Measurements from ENCODE around the gene ZDHHC13.
"Not testable (repeated sequence)": the region's sequence is repeated elsewhere in the genome, so short reads cannot be mapped to it uniquely, and the experiment has no call there.

ZDHHC13 gene

DNA sequence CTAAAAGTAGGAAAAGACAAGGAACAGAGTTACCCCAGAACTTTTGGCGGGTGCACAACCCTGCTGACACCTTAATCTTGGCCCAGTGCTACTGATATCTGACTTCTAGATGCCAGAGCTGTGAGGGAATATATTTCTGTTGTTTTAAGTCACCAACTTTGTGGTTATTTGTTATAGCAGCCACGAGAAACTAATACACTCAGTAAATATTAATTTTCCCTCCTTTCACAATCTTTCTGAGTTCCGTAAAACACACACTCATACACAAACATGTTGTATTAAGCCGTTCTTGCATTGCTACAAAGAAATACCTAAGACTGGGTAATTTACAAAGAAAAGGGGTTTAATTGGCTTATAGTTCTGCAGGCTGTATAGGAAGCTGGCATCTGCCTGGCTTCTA lies 16.1 kb upstream of the ZDHHC13 start:
- no peak for DNase-seq

DNA sequence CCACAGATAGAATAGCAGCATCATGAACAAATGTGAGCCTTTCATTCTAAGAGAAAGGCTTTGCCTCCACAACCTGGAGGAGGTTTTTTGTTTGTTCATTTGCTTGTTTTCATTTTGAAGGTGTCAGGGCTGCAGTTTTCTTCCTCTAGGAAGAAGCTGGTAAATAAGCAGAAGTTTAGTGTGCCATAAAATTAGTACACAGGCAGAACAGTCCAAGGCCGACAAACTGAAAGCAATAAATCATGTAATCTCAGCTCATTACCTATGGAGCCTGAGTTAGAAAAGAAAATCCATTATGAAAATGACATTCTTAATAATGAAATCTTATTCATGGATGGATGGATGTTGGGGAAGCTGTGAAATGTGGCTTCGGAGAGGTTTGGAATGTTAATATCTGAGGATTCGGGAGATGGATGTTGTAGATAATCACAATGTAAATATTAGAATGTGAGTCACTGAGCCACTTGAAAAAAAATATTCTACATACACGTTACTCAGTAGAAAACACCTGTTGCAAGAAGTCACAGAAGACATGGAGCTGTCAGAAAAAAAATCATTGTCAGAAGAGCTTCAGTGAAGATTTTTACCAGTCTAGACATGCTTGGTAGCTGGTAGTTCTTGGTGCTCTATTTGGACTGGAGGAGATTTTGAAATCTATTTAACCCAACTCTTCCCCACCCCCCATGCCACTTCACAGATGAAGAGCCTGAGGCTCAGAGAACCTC lies 15.0 kb upstream of the ZDHHC13 start:
- no peak for DNase-seq

DNA sequence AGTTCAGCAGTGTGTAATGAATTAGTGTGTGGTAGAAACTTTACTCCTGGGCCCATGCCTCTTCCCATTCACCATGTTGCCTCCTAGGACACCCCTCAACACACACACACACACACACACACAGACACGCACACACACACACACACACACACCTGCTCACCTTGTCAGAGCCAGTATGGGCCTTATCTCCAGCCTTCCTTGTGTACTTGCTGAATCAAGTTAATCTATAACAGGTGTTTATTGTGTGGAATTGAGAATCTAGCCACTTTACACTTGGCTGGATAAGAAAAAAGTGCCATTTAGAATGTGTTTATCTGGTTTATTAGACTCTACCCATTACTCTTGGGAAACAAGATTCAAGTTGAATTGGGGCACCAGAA lies 14.5 kb upstream of the ZDHHC13 start:
- DNase-seq, result no peak

DNA sequence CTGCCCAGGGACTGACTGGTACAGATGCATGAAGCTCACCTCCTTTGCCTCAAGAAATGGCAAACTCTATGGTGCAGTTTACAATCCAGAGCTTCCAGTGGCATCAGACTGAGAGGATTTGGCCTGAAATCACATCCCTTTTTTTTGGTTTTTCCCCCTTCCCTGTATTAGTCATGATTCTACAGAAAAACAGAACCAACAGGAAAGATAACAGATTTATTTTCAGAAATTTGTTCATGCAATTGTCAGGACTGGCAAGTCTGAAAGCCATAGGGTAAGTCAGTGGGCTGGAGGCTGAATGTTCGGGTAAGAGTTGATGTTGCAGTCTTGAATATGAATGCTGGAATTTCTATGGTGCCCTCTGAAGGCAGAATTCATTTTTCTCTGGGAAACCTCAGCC lies 12.0 kb upstream of the ZDHHC13 start:
- DNase-seq, result no peak

DNA sequence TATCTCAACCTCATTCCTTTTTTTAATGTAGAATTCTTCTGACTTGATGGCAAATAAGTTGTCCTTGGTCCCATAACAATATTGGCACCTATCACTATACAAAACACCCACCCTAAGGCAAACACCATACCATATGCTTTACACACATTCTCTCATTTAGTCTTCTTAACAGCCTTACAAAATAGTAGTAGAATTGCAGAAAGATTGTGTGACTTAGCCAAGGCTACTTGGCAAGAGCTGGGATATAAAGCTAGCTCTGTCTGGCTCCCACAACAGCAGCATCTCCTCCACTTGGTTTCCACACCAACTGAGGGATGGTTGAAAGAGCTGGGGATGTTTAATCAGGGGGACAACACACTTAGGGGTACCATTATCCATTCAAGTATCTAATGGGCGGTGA lies 9.8 kb upstream of the ZDHHC13 start:
- no peak for DNase-seq

DNA sequence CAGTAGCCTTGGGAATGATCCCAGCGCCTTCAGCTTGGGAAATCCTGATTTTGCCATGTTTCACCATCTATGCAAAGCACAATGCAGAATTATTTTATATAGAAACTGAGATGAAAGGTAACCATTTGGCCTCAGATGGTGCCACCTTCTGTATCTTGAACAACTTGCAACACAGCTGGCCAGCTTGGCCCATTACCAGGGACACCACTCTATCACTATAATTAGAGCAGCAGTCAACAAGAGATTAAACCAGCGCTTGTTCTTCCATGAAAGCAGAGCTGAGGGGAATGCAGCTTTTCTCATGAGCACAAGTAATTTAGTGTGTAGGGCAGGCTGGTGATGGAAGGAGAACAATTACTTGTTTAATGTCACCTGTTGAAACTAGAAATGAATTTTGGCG lies 6.7 kb upstream of the ZDHHC13 start:
- no peak for DNase-seq

DNA sequence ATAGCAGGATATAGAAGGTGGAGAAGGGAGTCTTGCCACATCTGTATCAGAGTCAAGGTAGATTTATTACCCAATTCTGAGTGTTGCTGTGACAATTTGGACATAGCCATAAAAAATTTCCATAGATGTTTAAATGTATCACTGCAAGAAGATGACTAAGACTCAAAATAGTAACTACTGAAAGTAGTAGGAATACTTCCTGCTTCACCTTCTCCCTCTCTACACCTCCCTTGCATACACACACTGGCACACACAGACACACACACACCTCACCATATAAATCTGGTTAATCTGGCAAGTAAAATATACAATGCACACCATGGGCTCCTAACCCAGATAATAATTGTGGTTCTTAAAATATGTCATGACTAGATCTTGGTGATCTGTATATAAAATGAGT lies 5.2 kb upstream of the ZDHHC13 start:
- DNase-seq, result no peak

DNA sequence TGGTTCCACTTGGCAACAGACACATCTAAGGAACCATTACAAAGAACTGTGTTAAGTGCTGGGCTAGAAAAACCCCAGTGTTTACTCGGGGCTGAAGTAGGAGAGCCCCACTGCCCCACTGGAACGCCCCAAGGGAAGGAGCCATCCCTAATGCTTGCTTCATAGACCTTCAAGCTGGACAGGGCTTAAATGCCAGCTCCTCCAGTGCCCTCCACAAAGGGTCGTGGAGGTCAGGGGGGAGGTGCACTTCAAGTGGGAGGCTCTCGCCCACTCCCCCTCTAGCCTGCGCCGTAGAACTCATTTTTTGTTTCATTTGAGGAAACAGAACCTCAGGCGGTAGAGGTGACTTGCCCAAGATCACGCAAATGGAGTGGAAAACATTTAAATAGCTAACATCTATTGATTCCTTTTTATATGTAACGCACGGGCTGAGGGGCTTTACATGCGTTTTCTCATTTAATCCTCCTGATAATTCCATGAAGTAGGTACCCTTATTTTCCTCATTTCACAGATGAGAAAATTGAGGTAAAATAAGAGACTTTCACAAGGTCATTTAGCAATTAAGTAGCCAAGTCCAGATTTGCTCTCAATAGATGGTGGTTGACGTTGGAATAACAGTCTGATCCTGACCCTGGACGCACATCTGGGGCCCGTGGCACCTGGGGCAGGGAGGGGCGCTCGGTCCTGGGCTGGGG lies 545 bp upstream of the ZDHHC13 start:
- no peak for DNase-seq

DNA sequence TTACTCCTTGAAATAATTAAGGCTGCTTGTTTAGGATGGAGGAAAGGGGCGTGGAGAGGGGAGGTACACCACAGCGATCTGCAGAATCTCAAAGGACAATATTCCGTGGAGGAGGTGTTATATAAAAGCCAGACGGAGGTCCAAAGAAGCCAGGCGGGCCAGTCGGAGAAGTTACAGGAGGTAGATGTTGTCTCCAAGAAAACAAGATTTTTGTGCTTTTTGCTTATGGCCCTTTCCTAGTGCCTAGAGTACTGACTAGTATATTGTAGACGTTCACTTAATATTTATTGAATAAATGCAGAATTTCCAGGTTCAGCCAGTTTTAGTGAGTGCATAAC lies 761 bp downstream of the ZDHHC13 start:
- DNase-seq, result no peak

DNA sequence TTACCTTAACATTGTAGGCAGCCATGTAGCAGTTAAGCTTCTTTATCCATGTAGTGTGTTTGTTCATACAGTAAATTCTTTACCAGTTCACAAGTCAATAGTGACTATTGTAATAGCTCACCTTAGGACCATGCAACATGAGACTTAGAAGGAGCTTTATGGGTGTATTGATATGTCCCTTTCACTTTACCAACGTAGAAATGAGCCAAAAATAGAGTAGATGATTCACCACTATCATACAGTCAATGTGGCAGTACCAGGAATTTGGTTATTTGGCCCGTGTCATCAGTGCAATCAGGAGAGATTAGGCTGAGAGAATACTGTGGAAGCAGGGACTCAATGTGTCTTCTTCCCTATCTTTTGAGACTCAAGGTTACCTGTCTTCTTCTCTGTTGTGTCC lies 4.7 kb downstream of the ZDHHC13 start:
- DNase-seq, result no peak

DNA sequence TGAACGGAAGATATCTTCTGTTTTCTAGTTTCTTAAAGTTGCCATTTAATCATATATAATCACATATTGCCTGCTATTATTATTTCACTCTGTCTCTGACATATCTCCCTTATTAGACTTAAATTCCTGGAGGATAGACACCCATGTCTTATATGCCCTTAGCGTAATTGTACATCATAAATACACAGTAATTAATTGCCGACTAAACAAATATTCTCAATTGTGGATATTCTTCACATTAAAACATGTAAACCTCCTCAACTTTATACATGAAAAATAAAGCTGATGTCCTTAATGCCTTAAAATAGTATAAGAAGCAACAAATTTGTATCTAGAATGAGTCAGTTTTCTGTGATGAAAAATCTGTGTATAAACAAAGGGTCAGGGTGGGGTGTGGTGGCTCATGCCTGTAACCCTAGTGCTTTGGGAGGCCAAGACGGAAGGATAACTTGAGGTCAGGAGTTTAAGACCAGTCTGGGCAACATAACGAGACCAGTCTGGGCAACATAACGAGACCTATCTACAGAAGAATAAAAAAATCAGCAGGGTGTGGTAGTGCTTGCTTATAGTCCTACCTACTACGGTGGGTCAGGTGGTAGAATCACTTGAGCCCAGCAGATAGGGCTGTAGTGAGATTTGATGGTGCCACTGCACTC lies 6.1 kb downstream of the ZDHHC13 start:
- no peak for DNase-seq

DNA sequence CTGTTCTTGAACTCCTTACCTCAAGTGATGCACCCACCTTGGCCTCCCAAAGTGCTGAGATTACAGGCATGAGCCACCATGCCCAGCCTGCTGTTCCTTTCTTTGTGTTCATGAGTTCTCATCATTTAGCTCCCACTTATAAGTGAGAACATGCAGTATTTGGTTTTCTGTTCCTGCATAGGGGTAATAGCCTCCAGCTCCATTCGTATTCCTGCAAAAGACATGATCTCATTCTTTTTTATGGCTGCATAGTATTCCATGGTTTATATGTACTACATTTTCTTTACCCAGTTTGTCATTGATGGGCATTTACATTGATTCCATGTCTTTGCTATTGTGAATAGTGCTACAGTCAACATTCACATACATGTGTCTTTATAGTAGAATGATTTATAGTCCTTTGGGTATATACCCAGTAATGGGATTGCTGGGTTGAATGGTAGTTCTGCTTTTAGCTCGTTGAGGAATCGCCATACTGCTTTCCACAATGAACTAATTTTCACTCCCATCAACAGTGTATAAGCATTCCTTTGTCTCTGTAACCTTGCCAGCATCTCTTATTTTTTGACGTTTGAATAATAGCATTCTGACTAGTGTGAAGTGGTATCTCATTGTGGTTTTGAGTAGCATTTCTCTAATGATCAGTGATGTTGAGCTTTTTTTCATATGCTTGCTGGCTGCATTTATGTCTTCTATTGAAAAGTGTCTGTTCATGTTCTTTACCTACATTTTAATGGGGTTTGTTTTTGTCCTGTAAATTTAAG lies 9.8 kb downstream of the ZDHHC13 start:
- not testable (repeated sequence) for DNase-seq

DNA sequence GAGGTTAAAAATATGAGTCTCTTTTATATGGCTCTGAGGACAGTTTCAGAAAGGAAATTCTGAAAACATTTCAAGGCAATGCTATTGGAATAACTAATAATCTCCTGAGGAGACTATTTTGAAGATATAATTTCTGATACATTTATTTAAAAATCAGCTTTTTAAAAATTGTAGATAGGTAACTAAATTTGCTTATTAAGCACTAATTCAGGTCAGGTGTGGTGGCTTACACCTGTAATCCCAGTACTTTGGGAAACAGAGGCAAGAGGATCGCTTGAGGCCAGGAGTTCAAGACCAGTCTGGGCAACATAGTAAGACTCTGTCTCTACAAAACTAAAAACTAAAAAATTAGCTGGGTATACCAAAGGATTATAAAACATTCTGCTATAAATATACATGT lies 17.0 kb downstream of the ZDHHC13 start:
- DNase-seq, result no peak

DNA sequence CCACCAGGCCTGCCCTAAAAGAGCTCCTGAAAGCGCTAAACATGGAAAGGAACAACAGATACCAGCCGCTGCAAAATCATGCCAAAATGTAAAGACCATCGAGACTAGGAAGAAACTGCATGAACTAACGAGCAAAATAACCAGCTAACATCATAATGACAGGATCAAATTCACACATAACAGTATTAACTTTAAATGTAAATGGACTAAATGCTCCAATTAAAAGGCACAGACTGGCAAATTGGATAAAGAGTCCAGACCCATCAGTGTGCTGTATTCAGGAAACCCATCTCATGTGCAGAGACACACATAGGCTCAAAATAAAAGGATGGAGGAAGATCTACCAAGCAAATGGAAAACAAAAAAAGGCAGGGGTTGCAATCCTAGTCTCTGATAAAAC lies 19.9 kb downstream of the ZDHHC13 start:
- not testable (repeated sequence) for DNase-seq

DNA sequence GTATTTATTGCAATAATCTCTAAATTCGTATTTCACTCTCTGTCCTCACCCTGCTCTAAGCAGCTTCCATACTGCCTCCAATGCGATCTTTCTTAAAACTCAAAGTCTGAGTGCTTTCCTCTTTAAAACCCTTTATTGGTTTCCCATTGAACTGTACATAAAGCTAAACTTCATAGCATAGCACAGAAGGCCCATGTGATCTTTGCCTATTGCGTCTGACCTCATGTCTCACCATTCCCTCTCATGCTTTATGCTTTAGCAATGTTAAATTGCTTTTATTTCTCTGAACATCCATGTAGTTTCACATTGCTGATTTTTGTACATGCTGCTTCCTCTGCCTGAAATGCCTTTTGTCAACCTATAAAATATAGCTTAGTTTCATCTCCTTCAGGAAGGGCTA lies 28.4 kb downstream of the ZDHHC13 start:
- DNase-seq, result no peak

DNA sequence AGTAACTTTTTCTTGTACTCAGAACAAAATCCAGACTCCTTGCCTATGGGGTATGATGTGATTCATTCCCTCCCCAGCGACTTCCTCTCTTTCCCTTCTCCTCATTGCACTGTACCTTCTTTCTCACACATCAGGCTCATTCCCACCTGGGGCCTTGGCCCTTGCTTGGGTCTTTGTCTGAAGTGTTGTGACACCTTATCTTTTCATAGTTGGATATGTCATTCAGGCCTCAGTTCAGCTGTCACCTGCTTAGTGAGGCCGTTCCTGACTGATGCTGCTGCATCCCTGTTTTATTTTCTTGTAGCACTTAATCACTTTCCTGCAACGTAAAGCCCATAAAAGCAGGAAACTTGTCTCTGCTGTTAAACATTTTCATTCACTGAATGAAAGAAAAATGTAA lies 39.9 kb downstream of the ZDHHC13 start:
- DNase-seq, result no peak

DNA sequence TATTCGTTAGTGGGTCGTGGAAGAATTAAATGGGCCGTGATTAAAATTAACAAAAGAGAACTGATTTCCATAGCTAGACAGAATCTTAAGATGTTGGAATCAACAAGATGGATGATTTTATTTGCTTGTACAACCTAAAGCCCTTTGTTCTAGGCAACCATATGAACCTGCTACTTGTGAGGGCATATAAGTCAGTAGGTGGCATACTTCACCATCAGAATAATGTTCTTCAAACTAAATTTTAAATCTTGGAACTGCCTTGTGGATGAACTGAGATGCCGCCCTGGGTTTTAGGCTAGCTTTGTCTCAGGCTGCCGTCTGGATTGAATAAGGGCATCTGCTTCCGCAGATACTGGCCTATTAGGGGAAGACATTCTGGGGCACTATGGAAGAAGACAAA lies 43.9 kb downstream of the ZDHHC13 start:
- no peak for DNase-seq

DNA sequence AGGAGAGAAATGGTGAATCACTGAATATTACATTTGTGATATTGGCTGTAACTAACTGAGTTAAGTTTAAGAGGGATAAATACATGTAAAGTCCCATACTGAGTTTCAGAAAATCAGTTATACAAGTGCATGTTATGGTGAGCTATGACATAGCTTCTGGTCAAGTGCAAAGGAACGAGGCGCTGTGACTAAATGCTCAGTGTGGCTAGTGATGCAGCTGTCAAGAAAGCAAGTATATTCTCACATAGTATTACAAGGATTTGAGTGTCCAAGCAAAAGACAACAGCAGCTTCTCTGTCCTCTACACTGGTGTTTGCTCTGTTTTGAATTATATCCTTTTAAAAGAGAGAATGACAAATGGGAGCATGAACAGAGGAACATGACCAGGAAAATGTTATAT lies 44.7 kb downstream of the ZDHHC13 start:
- DNase-seq, result no peak

DNA sequence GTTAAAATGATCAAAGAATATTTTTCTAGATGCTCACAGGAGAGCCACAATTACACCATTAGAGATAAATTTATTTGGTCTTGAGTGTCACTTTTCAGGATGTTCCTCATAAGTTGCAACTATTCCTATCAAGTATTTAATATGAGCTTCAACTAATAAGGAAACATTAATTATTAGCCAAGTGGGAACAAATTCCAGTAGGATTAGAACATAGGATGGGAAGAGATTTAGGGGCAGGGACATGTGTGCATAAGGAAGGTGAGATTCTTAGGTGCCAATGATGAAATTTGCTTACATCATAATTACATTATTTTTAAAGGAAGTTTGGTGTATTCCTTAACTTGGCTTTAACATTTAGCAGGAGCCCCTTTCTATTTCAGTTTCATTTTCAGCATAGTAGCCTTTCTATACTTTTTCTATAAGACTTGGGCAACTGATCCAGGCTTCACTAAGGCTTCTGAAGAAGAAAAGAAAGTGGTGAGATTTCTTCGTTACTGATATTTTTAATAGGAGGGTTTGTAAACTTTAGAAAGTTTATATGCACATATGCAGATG lies 46.1 kb downstream of the ZDHHC13 start:
- no peak for DNase-seq

DNA sequence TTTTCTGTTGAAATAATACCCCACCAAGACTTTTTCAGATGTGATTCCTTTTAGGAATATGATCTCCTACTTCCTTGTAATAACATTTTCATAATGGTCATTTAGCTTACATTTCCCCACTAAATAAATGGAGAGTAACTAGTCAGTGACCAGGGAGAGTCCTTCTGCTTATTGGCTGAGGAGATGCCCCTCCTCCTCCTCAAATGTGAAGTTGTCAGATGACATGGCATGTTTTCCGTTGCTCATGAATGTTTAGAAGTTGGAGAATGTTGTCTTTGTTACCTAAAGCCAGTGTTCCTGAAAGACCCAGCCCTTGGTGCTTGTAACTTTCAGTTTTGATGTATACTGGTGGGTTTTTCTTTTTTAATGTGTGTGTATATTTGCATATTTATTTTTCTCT lies 46.6 kb downstream of the ZDHHC13 start:
- no peak for DNase-seq

DNA sequence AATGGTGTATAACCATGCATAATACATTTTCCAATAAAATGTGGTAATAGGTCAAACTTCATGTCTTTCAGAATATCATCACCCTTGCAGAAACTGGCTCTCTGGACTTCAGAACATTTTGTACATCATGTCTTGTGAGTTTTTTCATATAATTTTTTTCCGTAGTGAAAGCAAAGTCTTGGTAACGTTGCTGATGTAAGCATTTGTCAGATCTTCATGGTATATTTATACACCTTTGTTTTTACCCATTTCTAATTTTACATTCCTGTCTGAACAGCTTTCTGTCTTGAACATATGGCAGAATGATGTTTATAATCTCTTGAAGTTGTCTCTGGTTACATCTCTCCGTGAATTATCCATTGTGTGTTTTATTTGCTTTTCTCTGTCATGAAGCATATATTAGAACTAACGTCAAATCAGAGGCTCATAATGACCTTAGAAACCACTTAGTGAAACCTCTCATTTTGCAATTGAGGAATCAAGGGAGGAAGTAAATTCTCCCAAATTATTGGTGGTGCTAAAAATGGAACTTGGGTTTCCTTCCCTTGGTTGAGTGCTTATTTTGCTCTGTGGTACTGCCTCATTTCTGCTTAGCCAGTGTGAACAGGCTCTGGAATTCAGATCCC lies 47.4 kb downstream of the ZDHHC13 start:
- DNase-seq, result no peak

DNA sequence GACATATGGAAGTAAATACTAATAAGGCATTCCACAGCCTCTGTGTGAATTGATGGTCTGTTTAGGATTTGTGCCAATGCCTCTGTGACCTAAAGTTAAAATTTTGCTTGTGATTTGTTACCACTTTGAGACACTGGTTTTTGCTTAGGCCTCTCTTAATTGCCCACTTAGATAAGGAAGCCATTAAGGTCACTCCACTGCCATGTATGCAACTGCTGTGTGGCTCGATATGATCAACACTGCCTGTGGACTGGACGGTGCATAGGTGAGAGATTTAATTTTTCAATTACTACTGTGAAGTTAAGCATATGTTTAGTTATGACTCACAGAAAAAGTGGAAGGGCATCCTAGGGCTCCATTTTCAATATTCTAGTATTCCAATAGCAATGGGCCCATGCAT lies 47.9 kb downstream of the ZDHHC13 start:
- no peak for DNase-seq

DNA sequence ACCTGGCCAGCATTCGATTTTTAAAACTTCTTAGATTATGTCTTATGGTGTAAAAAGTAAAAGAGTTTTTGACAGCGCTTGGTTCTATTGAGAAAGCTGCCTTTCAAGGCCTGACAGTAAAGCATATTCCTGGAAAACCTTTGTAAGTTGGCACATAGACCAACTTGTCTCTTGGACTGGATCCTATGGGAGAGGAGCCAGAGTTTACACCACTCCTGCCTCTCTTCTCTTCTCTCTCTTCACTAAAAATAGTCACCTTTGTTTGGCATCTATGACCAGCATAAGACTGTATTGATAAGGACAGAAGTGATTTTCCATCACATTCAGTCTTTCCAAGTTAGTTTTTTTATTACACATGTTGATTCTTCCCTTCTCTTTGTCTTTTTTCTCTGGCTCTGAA lies 51.1 kb downstream of the ZDHHC13 start:
- no peak for DNase-seq
